A673 (cell line): ENCODE data around the gene MCM10. TPM values are rescaled to one million over a fixed set of nuclear protein-coding genes. Genes with fewer than 3 reads are reported as not detected.

ENCODE experiments used
- BruUV-seq: library from RNA; stranded (reverse); fragments of 400-500 nt; replicated peaks from 2 replicates; lab custom pipeline; 2021; lab: Mats Ljungman, UMichigan
- CTCF ChIA-PET: fragments of 300-600 bp; sonication (Branson Sonifier 250); formaldehyde crosslinking; loops from one replicate; lab custom pipeline; 2022; ENCODE audit warnings: antibody characterized with exemption; lab: Charles Lee
- POLR2A ChIA-PET: fragments of 300-600 bp; sonication (Branson Sonifier 250); formaldehyde crosslinking; loops from one replicate; lab custom pipeline; 2022; ENCODE audit warnings: antibody characterized with exemption; ENCODE audit not compliant: low non-redundant PET; lab: Charles Lee
- DNase-seq: peaks from one replicate; pipeline ENCODE4 v3.0.0-alpha.2; 2015; ENCODE audit warnings: low spot score
- H3K27ac ChIP-seq: fragments of 200-600 bp; sonication (generic); 2 replicates; pipeline ENCODE4 v1.5.1; 2016; ENCODE audit warnings: mixed run types, low read depth, mild to moderate bottlenecking, mixed read lengths, antibody characterized with exemption, low read length; ENCODE audit not compliant: poor library complexity, severe bottlenecking
- H3K27me3 ChIP-seq: fragments of 200-600 bp; sonication (generic); replicated peaks from 2 replicates; pipeline ENCODE4 v1.6.1; 2017; ENCODE audit warnings: mixed run types, low read depth, mild to moderate bottlenecking, mixed read lengths, antibody characterized with exemption, low read length; ENCODE audit not compliant: insufficient read depth, poor library complexity
- H3K36me3 ChIP-seq: fragments of 200-600 bp; sonication (generic); 2 replicates; pipeline ENCODE4 v1.6.1; 2016; ENCODE audit warnings: mixed run types, mild to moderate bottlenecking, mixed read lengths, antibody characterized with exemption, low read length; ENCODE audit not compliant: insufficient read depth, poor library complexity, severe bottlenecking
- H3K4me1 ChIP-seq: fragments of 200-600 bp; sonication (generic); 2 replicates; pipeline ENCODE4 v1.6.1; 2017; ENCODE audit warnings: mixed run types, mild to moderate bottlenecking, mixed read lengths, antibody characterized with exemption, low read length; ENCODE audit not compliant: insufficient read depth, poor library complexity, severe bottlenecking
- H3K4me3 ChIP-seq: fragments of 200-600 bp; sonication (generic); 2 replicates; pipeline ENCODE4 v1.5.1; 2016; ENCODE audit warnings: low read depth, mixed run types, mild to moderate bottlenecking, mixed read lengths, low read length; ENCODE audit not compliant: poor library complexity, severe bottlenecking
- H3K9me3 ChIP-seq: fragments of 200-600 bp; sonication (generic); 2 replicates; pipeline ENCODE4 v1.6.1; 2016; ENCODE audit warnings: mixed run types, low read depth, mild to moderate bottlenecking, mixed read lengths, antibody characterized with exemption, low read length; ENCODE audit not compliant: poor library complexity, severe bottlenecking
- CTCF ChIP-seq: fragments of 300-800, 200-600 bp; sonication (generic); conservative IDR thresholded peaks from 2 replicates; pipeline ENCODE4 v1.5.1; 2017; ENCODE audit warnings: low read depth, mild to moderate bottlenecking, antibody characterized with exemption, low read length, moderate library complexity, mixed read lengths
- EZH2 ChIP-seq: fragments of 200-600 bp; sonication (generic); IDR thresholded peaks from 2 replicates; pipeline ENCODE4 v1.6.1; 2017; ENCODE audit warnings: borderline replicate concordance, low read depth, mild to moderate bottlenecking, mixed read lengths, antibody characterized with exemption, low read length; ENCODE audit not compliant: poor library complexity, severe bottlenecking
- intact Hi-C: fragments of 100-400 bp; cut with micrococcal nuclease; formaldehyde crosslinking; loops from one replicate; pipeline ENCODE4 v1.10.0; 2022; ENCODE audit not compliant: unreplicated experiment
- total RNA-seq: library from RNA; stranded (reverse); gene quantifications from 2 replicates; pipeline ENCODE4 v1.2.3, GENCODE V29; 2021

The MCM10 gene
- total RNA-seq, 1 experiment from 2014 or later, result 97.5 TPM

GRCh38 chr10:13121500-13121854 lies 39.9 kb upstream of the MCM10 start:
- DNase-seq, result no peak
- H3K27ac ChIP-seq, result no peak overlapping the region
- POLR2A ChIA-PET, result no interaction called here
- CTCF ChIA-PET, result no interaction called here
- no peak overlapping the region for H3K4me3 ChIP-seq
- no peaks in the 10 kb centered on the region for H3K4me1 ChIP-seq
- no TSS peak for BruUV-seq
- no peak for TF ChIP-seq CTCF
- TF ChIP-seq EZH2, result no peak
- peaks cover 4% of the 10 kb centered on the region for H3K36me3 ChIP-seq
- no peaks in the 10 kb centered on the region for H3K9me3 ChIP-seq
- intact Hi-C loops, result no loop called here
- no peaks in the 10 kb centered on the region for H3K27me3 ChIP-seq

DNA sequence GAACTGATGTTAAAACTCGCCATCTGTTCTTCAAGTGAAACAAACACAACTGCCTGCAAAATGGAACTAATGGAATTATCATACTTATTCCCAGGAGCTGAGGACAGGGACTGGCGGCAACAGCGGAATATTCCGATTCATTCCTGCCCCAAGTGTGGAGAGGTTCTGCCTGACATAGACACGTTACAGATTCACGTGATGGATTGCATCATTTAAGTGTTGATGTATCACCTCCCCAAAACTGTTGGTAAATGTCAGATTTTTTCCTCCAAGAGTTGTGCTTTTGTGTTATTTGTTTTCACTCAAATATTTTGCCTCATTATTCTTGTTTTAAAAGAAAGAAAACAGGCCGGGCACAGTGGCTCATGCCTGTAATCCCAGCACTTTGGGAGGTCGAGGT lies 24.7 kb upstream of the MCM10 start:
- Histone ChIP-seq H3K9me3 (no peaks in the 10 kb centered on the region), H3K4me3 (no peak overlapping the region), H3K36me3 (no peaks in the 10 kb centered on the region), H3K27ac (no peak overlapping the region), H3K4me1 (no peaks in the 10 kb centered on the region), H3K27me3 (no peaks in the 10 kb centered on the region)
- ChIA-PET CTCF (no interaction called here), POLR2A (no interaction called here)
- no peak for TF ChIP-seq EZH2
- no TSS peak for BruUV-seq
- intact Hi-C loops, result no loop called here
- DNase-seq, result no peak

- Histone ChIP-seq H3K27me3 (no peaks in the 10 kb centered on the region), H3K27ac (no peak overlapping the region), H3K4me1 (no peaks in the 10 kb centered on the region), H3K4me3 (no peak overlapping the region), H3K36me3 (no peaks in the 10 kb centered on the region), H3K9me3 (no peaks in the 10 kb centered on the region)
- intact Hi-C loops, result no loop called here
- DNase-seq, result no peak
- TF ChIP-seq EZH2, result no peak
- TF ChIP-seq CTCF, result no peak
- BruUV-seq, result no TSS peak
- ChIA-PET CTCF (no interaction called here), POLR2A (no interaction called here)
These were observed 22.2 kb upstream of the MCM10 start for GRCh38 chr10:13139150-13139549.

- no peaks in the 10 kb centered on the region for H3K36me3 ChIP-seq
- no peak for DNase-seq
- ChIA-PET CTCF (no interaction called here), POLR2A (no interaction called here)
- H3K4me1 ChIP-seq, result no peaks in the 10 kb centered on the region
- H3K27me3 ChIP-seq, result no peaks in the 10 kb centered on the region
- no peak overlapping the region for H3K27ac ChIP-seq
- BruUV-seq, result no TSS peak
- H3K4me3 ChIP-seq, result no peak overlapping the region
- intact Hi-C loops, result no loop called here
- no peaks in the 10 kb centered on the region for H3K9me3 ChIP-seq
- TF ChIP-seq CTCF, result no peak
- no peak for TF ChIP-seq EZH2
These were observed 21.7 kb upstream of the MCM10 start for GRCh38 chr10:13139676-13140075.
